H9 (cell line): Measurements from ENCODE around the gene CHPF. TPM values are rescaled to one million over a fixed set of nuclear protein-coding genes. Genes with fewer than 3 reads are reported as not detected.

Source experiments
- DNase-seq: peaks from one replicate; pipeline ENCODE4 v3.0.0-alpha.2; 2017
- H2AFZ ChIP-seq: one replicate; pipeline ENCODE4 v1.6.1; 2013; ENCODE audit warnings: mild to moderate bottlenecking, low read length, control low read depth, moderate library complexity
- H2AK5ac ChIP-seq: 2 replicates; pipeline ENCODE4 v1.6.1; 2013; ENCODE audit warnings: low read length, control low read depth, mixed read lengths; ENCODE audit not compliant: insufficient read length
- H2BK120ac ChIP-seq: one replicate; pipeline ENCODE4 v1.6.1; 2013; ENCODE audit warnings: low read depth, mild to moderate bottlenecking, low read length, control low read depth, inconsistent platforms; ENCODE audit not compliant: poor library complexity, severe bottlenecking
- H2BK12ac ChIP-seq: 2 replicates; pipeline ENCODE4 v1.6.1; 2013; ENCODE audit warnings: low read length, control low read depth, mixed read lengths, low read depth; ENCODE audit not compliant: insufficient read length
- H2BK15ac ChIP-seq: 2 replicates; pipeline ENCODE4 v1.6.1; 2013; ENCODE audit warnings: low read depth, low read length, control low read depth
- H2BK20ac ChIP-seq: one replicate; pipeline ENCODE4 v1.6.1; 2013; ENCODE audit warnings: low read depth, mild to moderate bottlenecking, low read length, control low read depth, inconsistent platforms; ENCODE audit not compliant: poor library complexity, severe bottlenecking
- H2BK5ac ChIP-seq: 2 replicates; pipeline ENCODE4 v1.6.1; 2013; ENCODE audit warnings: low read length, control low read depth, mixed read lengths; ENCODE audit not compliant: insufficient read length
- H3K14ac ChIP-seq: 2 replicates; pipeline ENCODE4 v1.6.1; 2013; ENCODE audit warnings: low read length, control low read depth; ENCODE audit not compliant: insufficient read depth
- H3K18ac ChIP-seq: 2 replicates; pipeline ENCODE4 v1.6.1; 2013; ENCODE audit warnings: low read depth, mild to moderate bottlenecking, mixed read lengths, low read length, control low read depth; ENCODE audit not compliant: insufficient read length
- H3K23ac ChIP-seq: 2 replicates; pipeline ENCODE4 v1.6.1; 2013; ENCODE audit warnings: low read length, control low read depth, mixed read lengths, low read depth; ENCODE audit not compliant: insufficient read length
- H3K23me2 ChIP-seq: 2 replicates; pipeline ENCODE4 v1.6.1; 2013; ENCODE audit warnings: low read depth, mild to moderate bottlenecking, mixed read lengths, low read length, control low read depth; ENCODE audit not compliant: insufficient read length, poor library complexity, severe bottlenecking
- H3K27ac ChIP-seq: 2 replicates; pipeline ENCODE4 v1.5.1; 2013; ENCODE audit warnings: low read length, control low read depth, mixed read lengths, low read depth; ENCODE audit not compliant: insufficient read length
- H3K27me3 ChIP-seq: 2 replicates; pipeline ENCODE4 v1.6.1; 2013; ENCODE audit warnings: low read length, control low read depth, inconsistent platforms; ENCODE audit not compliant: insufficient read depth
- H3K4ac ChIP-seq: 2 replicates; pipeline ENCODE4 v1.6.1; 2013; ENCODE audit warnings: low read depth, mild to moderate bottlenecking, control low read depth, inconsistent platforms, low read length, moderate library complexity
- H3K4me1 ChIP-seq: 2 replicates; pipeline ENCODE4 v1.6.1; 2013; ENCODE audit warnings: low read length, control low read depth, inconsistent platforms; ENCODE audit not compliant: insufficient read depth
- H3K4me2 ChIP-seq: 2 replicates; pipeline ENCODE4 v1.6.1; 2013; ENCODE audit warnings: low read length, control low read depth, mixed read lengths; ENCODE audit not compliant: insufficient read length, insufficient read depth
- H3K56ac ChIP-seq: 2 replicates; pipeline ENCODE4 v1.6.1; 2013; ENCODE audit warnings: low read depth, mild to moderate bottlenecking, mixed read lengths, low read length, control low read depth; ENCODE audit not compliant: insufficient read length
- H3K79me1 ChIP-seq: 2 replicates; pipeline ENCODE4 v1.6.1; 2013; ENCODE audit warnings: low read depth, mild to moderate bottlenecking, moderate library complexity, low read length, control low read depth, inconsistent platforms; ENCODE audit not compliant: insufficient read depth, poor library complexity, severe bottlenecking
- H3K79me2 ChIP-seq: 2 replicates; pipeline ENCODE4 v1.6.1; 2013; ENCODE audit warnings: low read length, control low read depth, inconsistent platforms; ENCODE audit not compliant: insufficient read depth
- H3K9ac ChIP-seq: 2 replicates; pipeline ENCODE4 v1.6.1; 2013; ENCODE audit warnings: low read length, control low read depth, mixed read lengths; ENCODE audit not compliant: insufficient read length; ENCODE audit errors: extremely low read depth
- H3K9me3 ChIP-seq: one replicate; pipeline ENCODE4 v1.6.1; 2013; ENCODE audit warnings: low read depth, low read length, inconsistent platforms; ENCODE audit not compliant: control insufficient read depth
- H3T11ph ChIP-seq: one replicate; pipeline ENCODE4 v1.6.1; 2013; ENCODE audit warnings: mild to moderate bottlenecking, low read length, control low read depth, inconsistent platforms
- H4K20me1 ChIP-seq: one replicate; pipeline ENCODE4 v1.6.1; 2013; ENCODE audit not compliant: control insufficient read depth, insufficient read length, insufficient read depth
- H4K5ac ChIP-seq: 2 replicates; pipeline ENCODE4 v1.6.1; 2013; ENCODE audit warnings: low read depth, mild to moderate bottlenecking, mixed read lengths, low read length, control low read depth; ENCODE audit not compliant: insufficient read length
- H4K8ac ChIP-seq: replicated peaks from 2 replicates; pipeline ENCODE4 v1.6.1; 2013; ENCODE audit warnings: low read length, control low read depth, mixed read lengths, low read depth; ENCODE audit not compliant: insufficient read length
- H4K91ac ChIP-seq: 2 replicates; pipeline ENCODE4 v1.6.1; 2013; ENCODE audit warnings: low read depth, mild to moderate bottlenecking, moderate library complexity, mixed read lengths, low read length, control low read depth; ENCODE audit not compliant: insufficient read length
- H3K27ac Mint-ChIP-seq, 3 experiments: 2 replicates in 2 of 3; 3 replicates in 1 of 3; pipeline ENCODE4 v1.8.0; 2020 to 2021; ENCODE audit warnings: mixed read lengths in 3 of 3, mild to moderate bottlenecking in 1 of 3, moderate library complexity in 1 of 3
- H3K27me3 Mint-ChIP-seq: 2 replicates; pipeline ENCODE4 v1.8.0; 2021; ENCODE audit warnings: low read depth, mild to moderate bottlenecking, moderate library complexity, mixed read lengths
- H3K36me3 Mint-ChIP-seq, 3 experiments: 2 replicates in 2 of 3; 3 replicates in 1 of 3; pipeline ENCODE4 v1.8.0; 2020 to 2021; ENCODE audit warnings: low read depth in 3 of 3, mixed read lengths in 3 of 3; ENCODE audit not compliant: insufficient read depth in 1 of 3
- H3K4me1 Mint-ChIP-seq, 2 experiments: 2 replicates each; pipeline ENCODE4 v1.8.0; 2020; ENCODE audit warnings: mixed read lengths in 2 of 2
- H3K4me3 Mint-ChIP-seq, 2 experiments: 2 replicates in 1 of 2; 3 replicates in 1 of 2; pipeline ENCODE4 v1.8.0; 2020 to 2021; ENCODE audit warnings: mild to moderate bottlenecking in 2 of 2, mixed read lengths in 2 of 2, moderate library complexity in 1 of 2
- H3K9me3 Mint-ChIP-seq, 2 experiments: 2 replicates in 1 of 2; 3 replicates in 1 of 2; pipeline ENCODE4 v1.8.0; 2020; ENCODE audit warnings: mild to moderate bottlenecking in 2 of 2, mixed read lengths in 2 of 2, moderate library complexity in 1 of 2
- WGBS: extraction: QIAGEN DNeasy Blood & Tissue Kit; methylation state at CpG from one replicate; pipeline ENCODE4 v1.1.7; 2013; ENCODE audit warnings: missing lambda C conversion rate, low lambda C conversion rate, mixed read lengths; ENCODE audit not compliant: insufficient read length; ENCODE audit errors: extremely low coverage; 5-methylcytosine and 5-hydroxymethylcytosine counted together
- microRNA-seq: library from miRNA; unstranded; fragments of <30 nt; microRNA quantifications from one replicate; pipeline ENCODE4, GENCODE V29; 2020; ENCODE audit warnings: borderline microRNAs expressed
- total RNA-seq: library from RNA; stranded (reverse); gene quantifications from 2 replicates; pipeline ENCODE4 v1.2.1, GENCODE V29; 2021
- TF ChIP-seq, protein P1 (sequence below): fragments of 200-600 bp; sonication (generic); conservative IDR thresholded peaks from 3 replicates; pipeline ENCODE4 v1.8.0; 2021; ENCODE audit warnings: antibody characterized with exemption, mild to moderate bottlenecking

The CHPF gene
- total RNA-seq, 1 experiment from 2014 or later, result 46.5 TPM

DNA sequence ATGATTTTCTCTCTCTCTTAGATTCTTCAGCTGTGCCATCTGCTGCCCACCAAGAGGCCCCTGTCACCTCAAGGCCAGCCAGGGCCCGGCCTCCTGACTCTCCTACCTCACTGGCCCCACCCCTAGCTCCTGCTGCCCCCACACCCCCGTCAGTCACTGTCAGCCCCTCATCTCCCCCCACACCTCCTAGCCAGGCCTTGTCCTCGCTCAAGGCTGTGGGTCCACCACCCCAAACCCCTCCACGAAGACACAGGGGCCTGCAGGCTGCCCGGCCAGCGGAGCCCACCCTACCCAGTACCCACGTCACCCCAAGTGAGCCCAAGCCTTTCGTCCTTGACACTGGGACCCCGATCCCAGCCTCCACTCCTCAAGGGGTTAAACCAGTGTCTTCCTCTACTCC is 54.3 kb downstream of the CHPF start:
- no CpG with 5 or more reads among the region's 9 CpGs for WGBS
- no peak overlapping the region for H3K4me3 Mint-ChIP-seq
- Histone ChIP-seq H3K9me3 (no peaks in the 10 kb centered on the region), H4K8ac (no peak overlapping the region), H4K5ac (no peak overlapping the region), H3K9ac (no peak overlapping the region), H3K4me2 (no peak overlapping the region), H3K4ac (no peak overlapping the region), H3K27me3 (peaks cover 16% of the 10 kb centered on the region; the same call in 1 of the 2 replicates), H4K91ac (no peak overlapping the region), H3K27ac (no peak overlapping the region), H2AK5ac (no peak overlapping the region), H2BK15ac (no peak overlapping the region), H2BK5ac (no peak overlapping the region), H2AFZ (no peak overlapping the region), H2BK12ac (no peak overlapping the region), H2BK120ac (no peak overlapping the region), H3K23ac (no peak overlapping the region), H3K14ac (no peak overlapping the region), H3K79me1 (no peaks in the 10 kb centered on the region), H3K56ac (no peak overlapping the region), H3K79me2 (no peaks in the 10 kb centered on the region), H3K18ac (no peak overlapping the region), H3K4me1 (peaks cover 2% of the 10 kb centered on the region), H4K20me1 (no peaks in the 10 kb centered on the region), H3K23me2 (no peaks in the 10 kb centered on the region), H2BK20ac (no peak overlapping the region), H3T11ph (no peak overlapping the region)
- no peak overlapping the region for H3K27ac Mint-ChIP-seq
- peaks cover 36 to 47% of the 10 kb centered on the region in 2 experiments for H3K4me1 Mint-ChIP-seq
- no peak for DNase-seq
- peaks cover 53% of the 10 kb centered on the region for H3K27me3 Mint-ChIP-seq
- H3K36me3 Mint-ChIP-seq, result no peaks in the 10 kb centered on the region
- H3K9me3 Mint-ChIP-seq, result no peaks in the 10 kb centered on the region
- TF ChIP-seq, protein P1, sequence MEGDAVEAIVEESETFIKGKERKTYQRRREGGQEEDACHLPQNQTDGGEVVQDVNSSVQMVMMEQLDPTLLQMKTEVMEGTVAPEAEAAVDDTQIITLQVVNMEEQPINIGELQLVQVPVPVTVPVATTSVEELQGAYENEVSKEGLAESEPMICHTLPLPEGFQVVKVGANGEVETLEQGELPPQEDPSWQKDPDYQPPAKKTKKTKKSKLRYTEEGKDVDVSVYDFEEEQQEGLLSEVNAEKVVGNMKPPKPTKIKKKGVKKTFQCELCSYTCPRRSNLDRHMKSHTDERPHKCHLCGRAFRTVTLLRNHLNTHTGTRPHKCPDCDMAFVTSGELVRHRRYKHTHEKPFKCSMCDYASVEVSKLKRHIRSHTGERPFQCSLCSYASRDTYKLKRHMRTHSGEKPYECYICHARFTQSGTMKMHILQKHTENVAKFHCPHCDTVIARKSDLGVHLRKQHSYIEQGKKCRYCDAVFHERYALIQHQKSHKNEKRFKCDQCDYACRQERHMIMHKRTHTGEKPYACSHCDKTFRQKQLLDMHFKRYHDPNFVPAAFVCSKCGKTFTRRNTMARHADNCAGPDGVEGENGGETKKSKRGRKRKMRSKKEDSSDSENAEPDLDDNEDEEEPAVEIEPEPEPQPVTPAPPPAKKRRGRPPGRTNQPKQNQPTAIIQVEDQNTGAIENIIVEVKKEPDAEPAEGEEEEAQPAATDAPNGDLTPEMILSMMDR, result no peak

Small RNA genes within 50 kb of the gene (microRNA-seq; reads per million reads assigned to microRNA genes)
- not detected for gene MIR3132

Other genes with a start within 250 kb of the CHPF start
- gene PTPRN, start 234.4 kb downstream of the CHPF start, total RNA-seq, result 6.3 and 6.5 TPM in 2 replicates
- not detected in 2 replicates for gene RESP18, start 211.1 kb downstream of the CHPF start, total RNA-seq
- 60.9 and 63.5 TPM in 2 replicates for gene DNPEP, start 155.9 kb downstream of the CHPF start, total RNA-seq
- 3.0 and 4.6 TPM in 2 replicates for gene DES, start 125.4 kb downstream of the CHPF start, total RNA-seq
- gene SPEG, start 109.0 kb downstream of the CHPF start, total RNA-seq, result 23.7 and 25.2 TPM in 2 replicates
- 32.0 and 34.5 TPM in 2 replicates for gene GMPPA, start 44.9 kb downstream of the CHPF start, total RNA-seq
- 0.37 and 0.42 TPM in 2 replicates for gene ASIC4, start 29.3 kb downstream of the CHPF start, total RNA-seq
- gene TMEM198, start 219 bp upstream of the CHPF start, total RNA-seq, result 7.7 and 8.8 TPM in 2 replicates
- 139 and 140 TPM in 2 replicates for gene OBSL1, start 27.7 kb upstream of the CHPF start, total RNA-seq
- gene INHA, start 28.5 kb upstream of the CHPF start, total RNA-seq, result 0.24 and 0.31 TPM in 2 replicates
- gene STK11IP, start 54.0 kb upstream of the CHPF start, total RNA-seq, result 28.1 and 31.1 TPM in 2 replicates
- 10.7 and 11.1 TPM in 2 replicates for gene SLC4A3, start 83.8 kb upstream of the CHPF start, total RNA-seq